WTC11 (cell line): Measurements from ENCODE around the gene EXOSC6.

ENCODE experiments used
- ATF3 ChIP-seq: sonication (generic); formaldehyde crosslinking; conservative IDR thresholded peaks from 2 replicates; pipeline ENCODE4 v1.8.1; 2022; ENCODE audit warnings: mild to moderate bottlenecking, missing genetic modification reagents
- CTCF ChIP-seq: fragments of 200-600 bp; IDR thresholded peaks from 2 replicates; pipeline ENCODE4 v1.8.0; 2022; ENCODE audit warnings: antibody characterized with exemption
- E2F5 ChIP-seq: sonication (generic); formaldehyde crosslinking; IDR thresholded peaks from 2 replicates; pipeline ENCODE4 v1.8.1; 2022; ENCODE audit warnings: mild to moderate bottlenecking, moderate library complexity, missing genetic modification reagents
- ESRRA ChIP-seq: sonication (generic); formaldehyde crosslinking; IDR thresholded peaks from 2 replicates; pipeline ENCODE4 v1.8.1; 2022; ENCODE audit warnings: mild to moderate bottlenecking, missing genetic modification reagents, borderline replicate concordance
- KAT7 ChIP-seq: sonication (generic); formaldehyde crosslinking; IDR thresholded peaks from 2 replicates; pipeline ENCODE4 v1.8.1; 2023; ENCODE audit warnings: missing genetic modification reagents, mild to moderate bottlenecking, borderline replicate concordance
- MLX ChIP-seq: sonication (generic); formaldehyde crosslinking; IDR thresholded peaks from 2 replicates; pipeline ENCODE4 v1.8.1; 2023; ENCODE audit warnings: mild to moderate bottlenecking, missing genetic modification reagents, moderate library complexity
- NR2C2 ChIP-seq: sonication (generic); formaldehyde crosslinking; IDR thresholded peaks from 2 replicates; pipeline ENCODE4 v1.8.0; 2022; ENCODE audit warnings: mild to moderate bottlenecking, missing genetic modification reagents
- TCF7 ChIP-seq: sonication (generic); formaldehyde crosslinking; IDR thresholded peaks from 2 replicates; pipeline ENCODE4 v1.8.0; 2022; ENCODE audit warnings: mild to moderate bottlenecking, low read depth, missing genetic modification reagents, moderate library complexity
- USF1 ChIP-seq: sonication (generic); formaldehyde crosslinking; IDR thresholded peaks from 2 replicates; pipeline ENCODE4 v1.8.0; 2022; ENCODE audit warnings: mild to moderate bottlenecking, missing genetic modification reagents
- USF2 ChIP-seq: sonication (generic); formaldehyde crosslinking; IDR thresholded peaks from 2 replicates; pipeline ENCODE4 v1.8.1; 2023; ENCODE audit warnings: mild to moderate bottlenecking, missing genetic modification reagents, moderate library complexity
- ZNF121 ChIP-seq: sonication (generic); formaldehyde crosslinking; IDR thresholded peaks from 2 replicates; pipeline ENCODE4 v1.8.0; 2023; ENCODE audit warnings: missing genetic modification reagents
- ZNF263 ChIP-seq: sonication (generic); formaldehyde crosslinking; IDR thresholded peaks from 2 replicates; pipeline ENCODE4 v1.8.1; 2022; ENCODE audit warnings: low read depth, mild to moderate bottlenecking, moderate library complexity, missing genetic modification reagents
- ZNF281 ChIP-seq: sonication (generic); formaldehyde crosslinking; IDR thresholded peaks from 2 replicates; pipeline ENCODE4 v1.8.0; 2023; ENCODE audit warnings: mild to moderate bottlenecking, missing genetic modification reagents

GRCh38 chr16:70254180-70254964 is 2.6 kb upstream of the EXOSC6 start:
- TF ChIP-seq USF1 (CRISPR knock-in tag): no peak
- no peak for TF ChIP-seq ATF3 (CRISPR knock-in tag)
- no peak for TF ChIP-seq ZNF121 (CRISPR knock-in tag)
- no peak for TF ChIP-seq ZNF281
- TF ChIP-seq KAT7 (CRISPR knock-in tag): no peak
- TF ChIP-seq CTCF: no peak; the same call in none of the 2 replicates
- TF ChIP-seq ESRRA (CRISPR knock-in tag): no peak
- no peak for TF ChIP-seq USF2 (CRISPR knock-in tag)
- TF ChIP-seq ZNF263 (CRISPR knock-in tag): no peak
- no peak for TF ChIP-seq NR2C2 (CRISPR knock-in tag)
- TF ChIP-seq MLX (CRISPR knock-in tag): no peak
- TF ChIP-seq TCF7: no peak
- TF ChIP-seq E2F5: no peak
